NCI-H774 (cell line): Measurements from ENCODE around the gene CARF.
A peak's percentile ranks its signal among the peaks of the same experiment; 100 is the strongest.
"Not testable (repeated sequence)": the region's sequence is repeated elsewhere in the genome, so short reads cannot be mapped to it uniquely, and the experiment has no call there.

ENCODE experiments used
- DNase-seq: peaks from one replicate; lab custom pipeline; 2025; lab: John Stamatoyannopoulos, UW

Gene CARF

DNA sequence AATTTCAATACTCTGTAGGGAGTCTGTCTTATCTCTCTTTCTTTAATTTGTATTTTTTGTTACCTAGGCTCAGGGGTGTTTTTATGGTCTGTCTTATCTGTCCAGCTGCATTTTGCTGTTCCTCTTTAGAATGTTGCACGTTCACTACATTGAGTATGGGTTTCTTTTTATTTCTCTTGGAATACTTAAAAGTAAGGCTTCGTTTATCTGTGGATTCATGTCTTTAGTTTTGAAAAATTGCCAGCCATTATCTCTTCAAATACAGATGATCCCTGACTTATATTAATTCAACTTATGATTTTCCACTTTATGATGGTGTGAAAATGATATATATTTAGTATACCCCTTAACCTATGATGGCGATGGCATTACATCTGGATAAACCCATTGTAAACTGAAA, 26.9 kb downstream of the CARF start:
- no peak for DNase-seq

DNA sequence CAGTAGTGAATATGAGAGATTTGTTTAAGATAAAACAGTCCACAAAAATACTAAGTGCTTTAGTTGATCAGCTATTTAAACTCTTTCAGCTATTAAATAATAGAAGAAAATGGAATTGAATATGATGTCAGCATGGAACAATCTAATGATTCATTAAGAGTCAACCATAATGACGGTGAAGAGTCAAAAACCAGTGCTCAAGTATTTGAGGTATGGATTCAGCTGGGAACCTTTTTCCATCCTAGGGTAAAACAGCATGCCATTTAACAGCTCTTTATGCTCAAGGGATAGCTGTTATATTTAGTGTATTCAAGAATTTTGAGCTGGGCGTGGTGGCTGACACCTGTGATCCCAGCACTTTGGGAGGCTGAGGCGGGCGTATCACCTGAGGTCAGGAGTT, 29.7 kb downstream of the CARF start:
- no peak for DNase-seq

DNA sequence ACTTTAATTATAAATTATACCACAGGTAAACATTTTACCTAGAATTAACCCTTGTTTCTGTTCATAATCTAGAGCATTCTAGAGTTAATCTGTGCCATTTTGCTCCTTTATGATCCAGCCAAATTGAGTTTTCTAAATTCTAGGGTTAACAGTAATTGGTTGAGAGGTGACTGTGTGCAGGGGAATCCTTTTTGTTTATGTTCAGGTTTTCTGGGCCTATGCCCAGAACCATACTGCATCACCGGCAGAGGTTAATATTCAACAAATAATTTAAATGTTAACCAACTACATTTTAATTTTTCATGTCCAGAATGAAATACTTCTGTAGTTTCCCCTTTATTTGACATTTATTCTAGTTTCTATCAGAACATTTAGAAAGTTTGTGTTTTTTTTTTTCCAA, 32.3 kb downstream of the CARF start:
- DNase-seq, result no peak

- no peak for DNase-seq
Measured at GRCh38 chr2:202944816-202945215, 32.7 kb downstream of the CARF start.

- DNase-seq, result no peak
Measured at GRCh38 chr2:202945497-202945896, 33.4 kb downstream of the CARF start.

GRCh38 chr2:202949333-202949732, 37.3 kb downstream of the CARF start:
- DNase-seq, result not testable (repeated sequence)

DNA sequence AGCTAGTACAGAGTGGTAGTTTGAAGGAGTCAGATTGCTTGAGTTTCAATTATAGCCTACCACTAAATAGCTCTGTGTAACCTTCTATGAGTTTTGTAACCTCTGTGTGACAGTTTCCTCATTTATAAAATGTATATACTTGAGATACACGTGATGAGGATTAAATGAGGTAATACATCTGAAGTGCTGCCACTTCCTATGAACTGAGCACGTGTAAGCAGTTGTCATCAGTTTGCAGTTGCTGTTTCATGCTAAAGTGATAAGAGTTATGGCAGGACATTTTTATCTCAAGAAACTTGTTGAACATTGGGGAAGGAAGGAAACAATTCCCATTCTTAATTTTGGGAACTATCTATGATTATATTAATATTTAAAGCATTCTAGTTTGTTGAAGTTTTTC, 38.5 kb downstream of the CARF start:
- DNase-seq, result no peak

DNA sequence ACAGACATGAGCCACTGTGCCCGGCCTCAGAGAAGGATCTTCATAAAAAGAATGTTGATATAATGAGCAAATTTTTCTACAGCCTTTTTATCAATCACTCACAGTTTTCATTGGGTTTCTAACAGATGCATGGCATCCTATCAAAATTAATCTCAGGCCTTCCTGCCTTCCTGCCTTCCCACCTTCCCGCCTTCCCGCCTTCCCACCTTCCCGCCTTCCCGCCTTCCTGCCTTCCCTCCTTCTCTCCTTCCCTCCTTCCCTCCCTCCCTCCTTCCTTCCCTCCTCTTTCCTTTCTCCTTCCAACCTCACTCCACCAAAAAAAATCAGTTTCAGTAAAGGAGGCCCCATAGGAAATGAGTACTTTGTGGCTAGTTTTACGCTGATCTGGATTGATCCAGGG, 48.4 kb downstream of the CARF start:
- DNase-seq, result no peak

- DNase-seq, result no peak
Measured at GRCh38 chr2:202963712-202964111, 51.6 kb downstream of the CARF start.

GRCh38 chr2:202965810-202966460, 53.9 kb downstream of the CARF start:
- DNase-seq, result peak; percentile 1

DNA sequence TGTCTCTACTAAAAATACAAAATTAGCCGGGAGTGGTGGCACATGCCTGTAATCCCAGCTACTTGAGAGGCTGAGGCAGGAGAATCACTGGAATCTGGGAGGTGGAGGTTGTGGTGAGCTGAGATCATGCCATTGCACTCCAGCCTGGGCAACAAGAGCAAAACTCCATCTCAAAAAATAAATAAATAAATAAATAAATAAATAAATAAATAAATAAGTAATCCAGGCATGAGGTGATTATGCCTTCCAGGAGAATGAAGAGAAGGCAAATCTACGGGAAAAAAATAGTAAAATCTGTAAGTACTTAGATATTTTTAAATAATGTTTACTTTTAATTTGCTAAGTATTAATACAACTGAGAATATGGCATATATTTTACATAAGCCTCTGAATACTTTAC, 57.3 kb downstream of the CARF start:
- not testable (repeated sequence) for DNase-seq

DNA sequence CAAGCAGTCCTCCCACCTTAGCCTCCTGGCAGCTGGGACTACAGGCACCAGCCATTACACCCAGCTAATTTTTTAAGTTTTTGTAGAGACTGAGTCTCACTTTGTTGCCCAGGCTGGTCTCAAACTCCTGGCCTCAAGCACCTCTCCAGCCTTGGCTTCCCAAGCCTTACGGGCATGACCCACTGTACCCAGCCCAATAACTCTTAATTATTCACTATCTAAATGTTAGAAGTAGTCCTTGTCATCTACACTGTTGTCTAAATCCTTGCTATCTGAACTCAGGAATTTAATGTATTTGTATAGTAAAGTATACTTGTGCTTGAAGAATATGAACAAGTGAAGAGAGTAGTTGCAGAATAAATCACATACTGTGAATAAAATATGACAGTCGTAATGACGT, 64.7 kb downstream of the CARF start:
- DNase-seq, result no peak

DNA sequence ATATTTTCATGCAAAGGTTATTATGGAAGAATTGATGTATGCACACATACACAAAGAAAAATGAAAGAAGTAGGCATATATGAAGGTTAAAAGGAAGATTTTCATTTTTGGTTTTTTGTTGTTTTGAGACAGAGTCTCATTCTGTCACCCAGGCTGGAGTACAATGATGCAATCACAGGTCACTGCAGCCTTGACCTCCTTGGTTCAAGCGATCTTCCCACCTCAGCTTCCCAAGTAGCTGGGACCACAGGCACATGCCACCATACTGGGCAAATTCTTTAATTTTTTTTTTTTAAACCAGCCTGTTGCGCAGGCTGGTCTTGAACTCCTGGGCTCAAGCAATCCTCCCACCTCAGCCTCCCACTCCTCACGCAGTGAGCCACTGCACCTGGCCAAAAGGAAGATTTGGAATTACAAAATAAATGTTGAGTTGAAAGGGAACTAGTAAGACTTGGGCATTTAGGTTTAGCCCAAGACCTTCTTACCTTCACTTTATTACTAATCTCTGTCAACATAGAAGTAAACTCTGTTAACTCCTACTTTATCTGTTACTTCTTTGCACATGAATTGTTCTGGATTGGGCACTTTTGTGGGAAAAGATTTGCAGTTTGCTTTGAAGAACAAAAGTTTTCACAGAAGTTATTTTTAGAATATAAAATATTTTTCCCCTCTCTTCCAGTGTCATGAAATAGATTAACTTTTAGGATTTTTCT, 70.9 kb downstream of the CARF start:
- no peak for DNase-seq

DNA sequence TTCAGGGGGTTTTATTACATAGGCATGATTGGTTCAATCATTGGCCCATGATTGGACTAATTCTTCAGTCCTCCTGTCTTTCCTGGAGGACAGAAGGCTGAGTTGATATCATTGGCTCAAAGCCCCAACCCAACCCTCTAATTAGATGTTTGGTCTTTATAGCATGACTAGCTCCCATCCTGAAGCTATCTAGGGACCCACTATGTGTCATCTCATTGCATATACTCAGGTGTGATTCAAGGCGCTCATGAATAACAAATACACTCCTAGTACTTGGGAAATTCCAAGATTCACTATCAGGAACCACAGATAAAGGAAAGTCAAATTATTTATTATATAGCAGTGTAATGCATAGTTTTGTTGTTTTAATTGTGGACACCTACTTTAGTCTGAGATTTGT, 77.7 kb downstream of the CARF start:
- no peak for DNase-seq

DNA sequence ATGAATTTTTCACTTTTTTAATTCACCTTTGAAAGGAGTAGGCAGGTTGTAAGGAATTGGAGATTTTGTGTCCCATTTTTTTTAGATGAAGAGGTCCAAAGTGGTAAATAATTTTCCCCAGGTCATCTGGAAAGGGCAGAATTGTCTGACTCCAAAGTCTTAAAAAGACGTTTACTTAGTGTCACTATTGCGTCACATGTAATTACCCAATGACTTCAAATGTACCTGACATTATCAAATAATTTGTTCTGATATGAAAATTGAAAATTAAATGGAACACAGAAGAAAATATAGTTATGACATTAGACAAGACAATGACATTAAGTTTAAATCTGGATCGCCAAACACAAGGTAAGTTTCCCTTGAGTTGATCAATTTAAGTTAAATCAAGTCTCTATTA, 78.4 kb downstream of the CARF start:
- no peak for DNase-seq

GRCh38 chr2:202997113-202997512, 85.0 kb downstream of the CARF start:
- not testable (repeated sequence) for DNase-seq

DNA sequence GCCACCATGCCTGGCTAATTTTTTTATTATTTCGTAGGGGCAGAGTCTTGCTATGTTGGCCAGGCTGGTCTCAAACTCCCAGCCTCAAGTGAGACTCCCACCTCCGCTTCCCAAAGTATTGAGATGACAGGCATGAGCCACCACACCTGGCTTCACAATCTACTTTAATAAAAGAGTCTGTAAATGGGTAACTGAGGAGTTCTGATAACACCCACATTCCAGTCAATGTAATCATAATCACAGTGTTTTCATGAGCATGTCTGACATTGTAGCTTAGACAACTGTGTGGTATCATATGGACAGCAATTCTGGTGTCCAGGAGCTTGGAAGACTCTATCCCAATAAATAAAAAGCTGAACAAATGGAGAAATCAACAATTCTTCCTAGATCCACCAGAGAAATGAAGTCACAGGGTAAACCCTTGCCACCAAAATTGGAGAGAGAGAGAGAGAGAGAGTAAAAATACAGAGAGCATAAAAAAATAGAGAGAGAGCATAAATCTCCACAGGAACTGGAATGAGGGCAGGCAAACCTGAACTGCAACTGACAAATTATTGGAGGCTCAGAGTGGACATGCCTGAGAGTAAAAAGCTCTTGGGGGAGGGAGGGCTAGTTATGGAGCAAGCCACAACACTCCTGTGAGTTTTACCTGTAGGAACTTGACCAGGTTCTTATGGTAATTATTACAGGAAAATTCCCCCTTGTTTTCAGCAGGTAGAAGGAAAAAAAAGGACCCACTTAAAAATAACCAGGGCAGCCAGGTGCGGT, 90.2 kb downstream of the CARF start:
- no peak for DNase-seq

DNA sequence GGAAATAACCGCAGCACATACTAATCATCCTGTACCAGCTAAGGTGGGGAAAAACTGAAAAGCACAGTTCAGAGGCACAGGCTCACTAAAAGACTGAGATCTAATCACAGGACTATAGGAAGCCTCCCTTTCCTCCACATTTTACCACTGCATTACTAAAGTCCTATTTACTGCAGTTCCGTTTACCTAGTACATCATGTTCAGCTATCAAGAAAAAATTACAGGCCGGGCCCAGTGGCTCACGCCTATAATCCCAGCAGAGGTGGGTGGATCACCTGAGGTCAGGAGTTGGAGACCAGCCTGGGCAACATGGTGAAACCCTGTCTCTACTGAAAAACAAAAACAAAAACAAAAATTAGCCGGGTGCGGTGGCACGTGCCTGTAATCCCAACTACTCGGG, 91.6 kb downstream of the CARF start:
- DNase-seq, result no peak

DNA sequence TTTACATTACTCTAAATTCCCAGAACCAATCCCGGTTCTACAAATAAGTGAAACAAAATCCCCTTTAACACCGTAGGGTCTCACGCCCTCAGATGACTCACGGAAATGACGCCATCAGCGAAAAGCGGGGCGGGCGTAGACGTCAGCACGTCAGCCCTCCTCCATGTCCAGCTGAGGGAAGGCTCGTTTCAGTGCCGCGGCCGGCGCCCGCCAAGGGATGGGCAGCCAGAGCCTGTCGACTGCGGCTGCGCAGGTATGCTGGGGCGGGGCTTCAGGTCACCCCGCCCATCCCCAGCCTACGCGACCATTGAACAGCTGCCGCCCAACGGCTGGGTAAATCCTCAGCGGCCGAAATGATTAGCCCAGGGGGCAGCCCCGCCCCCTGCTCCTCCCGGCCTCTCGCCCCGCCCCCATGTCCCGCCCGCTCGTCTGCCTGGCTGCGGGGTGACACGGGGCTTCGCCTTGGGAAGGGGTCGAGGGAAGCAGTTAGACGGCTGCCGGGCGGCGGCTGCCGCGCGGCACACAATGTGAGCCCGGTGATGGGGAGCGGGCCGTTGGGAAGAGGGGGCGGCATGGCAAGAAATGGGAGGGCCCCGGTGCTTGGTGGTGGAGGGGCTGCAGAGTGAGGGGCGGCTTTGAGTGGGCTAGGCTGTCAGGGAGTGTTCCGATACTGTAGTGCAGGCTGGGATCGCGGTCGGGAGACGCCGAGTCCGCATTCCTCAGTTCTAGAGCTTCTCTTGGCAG, 102.6 kb downstream of the CARF start, which contains the start of gene NBEAL1:
TSS of gene NBEAL1 (plus strand) at position 420 of the 744 bp plus-strand sequence. CDS start 1,510 bp downstream, outside the sequence.
- peak; percentile 95 for DNase-seq

DNA sequence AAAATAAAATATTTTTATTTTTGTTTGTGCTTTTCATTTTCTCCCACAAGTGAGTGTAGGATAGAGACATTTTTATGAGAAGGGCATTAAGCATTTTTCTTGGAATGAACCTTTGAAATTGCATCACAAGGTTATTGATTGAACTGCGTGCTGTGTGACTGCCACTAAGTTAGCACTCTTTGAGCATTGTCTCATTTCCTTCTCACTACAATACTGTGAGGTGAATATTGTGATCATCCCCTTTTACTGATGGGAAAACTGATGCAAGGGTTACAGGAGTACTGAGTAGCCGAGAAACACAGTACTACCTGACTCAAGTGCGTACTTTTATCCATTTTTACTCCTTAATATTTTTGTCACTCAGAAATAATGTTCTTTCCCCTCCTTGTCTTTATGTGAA, 104.6 kb downstream of the CARF start:
- no peak for DNase-seq

- no peak for DNase-seq
Measured at GRCh38 chr2:203018181-203018580, 106.1 kb downstream of the CARF start.

- no peak for DNase-seq
Measured at GRCh38 chr2:203019142-203019541, 107.1 kb downstream of the CARF start.
